Measurements from ENCODE around the gene DNAL4.

The DNAL4 gene

GRCh38 chr22:38758276-38758945 lies 35.5 kb downstream of the DNAL4 start:
- no peak for DNase-seq (ENCODE audit: low read depth, low spot score)

GRCh38 chr22:38757464-38757757 lies 36.5 kb downstream of the DNAL4 start:
- DNase-seq (ENCODE audit: low read depth, low spot score): no peak

GRCh38 chr22:38756711-38757463 lies 37.1 kb downstream of the DNAL4 start:
- DNase-seq (ENCODE audit: low read depth, low spot score): no peak

- no peak for DNase-seq (ENCODE audit: low read depth, low spot score)
These were observed 37.9 kb downstream of the DNAL4 start, which contains the start of gene SUN2 for GRCh38 chr22:38755911-38756532. Gene SUN2, minus strand, starts transcription at chr22:38755998. Its CDS starts 3,370 bp downstream, at chr22:38752628.

GRCh38 chr22:38755155-38755910 lies 38.6 kb downstream of the DNAL4 start:
- DNase-seq (ENCODE audit: low read depth, low spot score): no peak

GRCh38 chr22:38754751-38755154 lies 39.2 kb downstream of the DNAL4 start:
- no peak for DNase-seq (ENCODE audit: low read depth, low spot score)

GRCh38 chr22:38753948-38754750 lies 39.8 kb downstream of the DNAL4 start:
- DNase-seq (ENCODE audit: low read depth, low spot score): no peak

GRCh38 chr22:38751422-38752346 lies 42.3 kb downstream of the DNAL4 start:
- DNase-seq (ENCODE audit: low read depth, low spot score): no peak

GRCh38 chr22:38751066-38751421 lies 42.9 kb downstream of the DNAL4 start:
- no peak for DNase-seq (ENCODE audit: low read depth, low spot score)

GRCh38 chr22:38750638-38751037 lies 43.3 kb downstream of the DNAL4 start:
- no peak for DNase-seq (ENCODE audit: low read depth, low spot score)

- no peak for DNase-seq (ENCODE audit: low read depth, low spot score)
These were observed 43.8 kb downstream of the DNAL4 start for GRCh38 chr22:38750104-38750503.

- no peak for DNase-seq (ENCODE audit: low read depth, low spot score)
These were observed 45.3 kb downstream of the DNAL4 start for GRCh38 chr22:38748487-38749136.

- no peak for DNase-seq (ENCODE audit: low read depth, low spot score)
These were observed 48.1 kb downstream of the DNAL4 start for GRCh38 chr22:38745676-38746460.

- no peak for DNase-seq (ENCODE audit: low read depth, low spot score)
These were observed 49.0 kb downstream of the DNAL4 start for GRCh38 chr22:38744981-38745380.

- no peak for DNase-seq (ENCODE audit: low read depth, low spot score)
These were observed 51.6 kb downstream of the DNAL4 start for GRCh38 chr22:38742176-38742942.

GRCh38 chr22:38741576-38741975 lies 52.4 kb downstream of the DNAL4 start:
- DNase-seq (ENCODE audit: low read depth, low spot score): no peak

GRCh38 chr22:38741166-38741565 lies 52.8 kb downstream of the DNAL4 start:
- DNase-seq (ENCODE audit: low read depth, low spot score): no peak

- no peak for DNase-seq (ENCODE audit: low read depth, low spot score)
These were observed 53.2 kb downstream of the DNAL4 start for GRCh38 chr22:38740754-38741153.
